GM12891 (cell line): ENCODE data around the gene PSMD12.

Source experiments
- POLR2A ChIP-seq: IDR thresholded peaks from 2 replicates; pipeline ENCODE4 v1.6.1; 2011; ENCODE audit warnings: low read depth, low read length, control low read depth
- POLR2AphosphoS5 ChIP-seq: IDR thresholded peaks from 2 replicates; pipeline ENCODE4 v1.6.1; 2011; ENCODE audit warnings: low read depth, low read length, control low read depth
- POU2F2 ChIP-seq: IDR thresholded peaks from 2 replicates; pipeline ENCODE4 v1.6.1; 2011; ENCODE audit warnings: low read depth, mild to moderate bottlenecking, control low read depth, low read length, moderate library complexity
- TAF1 ChIP-seq: IDR thresholded peaks from 2 replicates; pipeline ENCODE4 v1.6.1; 2011; ENCODE audit warnings: low read depth, low read length, control low read depth

- TF ChIP-seq POLR2A (no peak), POLR2AphosphoS5 (no peak), TAF1 (no peak), POU2F2 (no peak)
Measured at GRCh38 chr17:67310406-67310805, 56.0 kb downstream of the PSMD12 start.
